T-cell (primary cell): ENCODE results near the gene SRMS. TPM values are rescaled to one million over a fixed set of nuclear protein-coding genes. Genes with fewer than 3 reads are reported as not detected.
"Not testable (repeated sequence)": the region's sequence is repeated elsewhere in the genome, so short reads cannot be mapped to it uniquely, and the experiment has no call there.

ENCODE experiments used
- ATAC-seq, 4 experiments: fragments of 200-7000 bp in 3 of 4; fragments of 150-1000 bp in 1 of 4; cut with Tn5 transposase; replicated peaks in 1 of 4; 1 replicate in 3 of 4; 2 replicates in 1 of 4; pipeline ENCODE4 v1.10.0; 2021; ENCODE audit warnings: moderate library complexity in 3 of 4, mild to moderate bottlenecking in 2 of 4, moderate number of reproducible peaks in 1 of 4
- CTCF ChIA-PET, 2 donors: fragments of 300-600 bp; sonication (Branson Sonifier 250); formaldehyde crosslinking; loops; one replicate each; lab custom pipeline; 2022; ENCODE audit warnings: antibody characterized with exemption in 2 of 2; lab: Charles Lee
- POLR2A ChIA-PET, 2 donors: fragments of 300-600 bp; sonication (Branson Sonifier 250); formaldehyde crosslinking; loops; one replicate each; lab custom pipeline; 2022; ENCODE audit warnings: antibody characterized with exemption in 2 of 2; lab: Charles Lee
- DNase-seq, 35 experiments: peaks; one replicate each; pipeline versions ENCODE4 v3.0.0 to v3.0.0-alpha.2; 2013 to 2023
- H3K27ac ChIP-seq: one replicate; pipeline ENCODE4 v1.5.1; 2013; ENCODE audit warnings: low read length
- H3K27me3 ChIP-seq, 2 experiments: replicated peaks in 1 of 2; 1 replicate in 1 of 2; 2 replicates in 1 of 2; pipeline versions ENCODE4 v1.6.1 to v1.7.0; 2013; ENCODE audit warnings: low read length in 1 of 2, mixed read lengths in 1 of 2; ENCODE audit not compliant: control insufficient read depth in 2 of 2, insufficient read depth in 2 of 2; ENCODE audit errors: extremely low read depth in 1 of 2
- H3K36me3 ChIP-seq, 2 donors: 1 replicate in 1 of 2; 2 replicates in 1 of 2; pipeline versions ENCODE4 v1.6.1 to v1.7.0; 2013; ENCODE audit warnings: low read length in 1 of 2; ENCODE audit not compliant: control insufficient read depth in 2 of 2, insufficient read depth in 1 of 2; ENCODE audit errors: extremely low read depth in 1 of 2
- H3K4me1 ChIP-seq, 2 experiments: 1 replicate in 1 of 2; 2 replicates in 1 of 2; pipeline versions ENCODE4 v1.6.1 to v1.7.0; 2013; ENCODE audit warnings: low read length in 2 of 2, mixed read lengths in 1 of 2; ENCODE audit not compliant: insufficient read depth in 2 of 2, control insufficient read depth in 1 of 2; ENCODE audit errors: extremely low read depth in 1 of 2
- H3K4me3 ChIP-seq, 2 donors: 1 replicate in 1 of 2; 2 replicates in 1 of 2; pipeline versions ENCODE4 v1.5.1 to v1.7.0; 2013; ENCODE audit warnings: mild to moderate bottlenecking in 2 of 2, low read length in 1 of 2, moderate library complexity in 1 of 2; ENCODE audit not compliant: control insufficient read depth in 1 of 2; ENCODE audit errors: extremely low read depth in 1 of 2
- H3K9me3 ChIP-seq: 2 replicates; pipeline ENCODE4 v1.7.0; 2013
- H3K27ac Mint-ChIP-seq, 2 donors: one replicate each; pipeline ENCODE4 v1.8.0; 2020 to 2021; ENCODE audit warnings: mild to moderate bottlenecking in 2 of 2, mixed read lengths in 2 of 2
- H3K27me3 Mint-ChIP-seq, 2 donors: one replicate each; pipeline ENCODE4 v1.8.0; 2021 to 2022; ENCODE audit warnings: mixed read lengths in 2 of 2
- H3K36me3 Mint-ChIP-seq: one replicate; pipeline ENCODE4 v1.8.0; 2021; ENCODE audit warnings: mixed read lengths
- H3K4me1 Mint-ChIP-seq, 3 donors: one replicate each; pipeline ENCODE4 v1.8.0; 2020 to 2022; ENCODE audit warnings: mixed read lengths in 3 of 3, mild to moderate bottlenecking in 1 of 3
- H3K4me3 Mint-ChIP-seq, 3 donors: one replicate each; pipeline ENCODE4 v1.8.0; 2020 to 2022; ENCODE audit warnings: mild to moderate bottlenecking in 3 of 3, mixed read lengths in 3 of 3, moderate library complexity in 3 of 3
- H3K9me3 Mint-ChIP-seq, 3 donors: one replicate each; pipeline ENCODE4 v1.8.0; 2020 to 2022; ENCODE audit warnings: mixed read lengths in 3 of 3
- WGBS: methylation state at CpG from one replicate; pipeline ENCODE4 v1.1.5; 2013; ENCODE audit warnings: missing lambda C conversion rate; ENCODE audit not compliant: insufficient coverage; 5-methylcytosine and 5-hydroxymethylcytosine counted together
- total RNA-seq, 35 experiments: library from RNA in 6 of 35; stranded (reverse) in 6 of 35; fragments of 120-200 nt in 1 of 35; gene quantifications; one replicate each; pipeline versions ENCODE4 v1.2.1 to v1.2.4 and lab custom pipeline; 2013 to 2026

Gene SRMS
- total RNA-seq, 5 donors from 2014 or later (not counting 1 experiment from before 2014, with no cell fraction given) = not detected

GRCh38 chr20:63571087-63571478 is 23.5 kb upstream of the SRMS start:
- H3K27me3 Mint-ChIP-seq, DNase-seq, ATAC-seq, H3K27ac Mint-ChIP-seq, H3K36me3 Mint-ChIP-seq, POLR2A ChIA-PET, H3K27ac ChIP-seq, H3K4me3 Mint-ChIP-seq, CTCF ChIA-PET, H3K9me3 ChIP-seq, H3K9me3 Mint-ChIP-seq, H3K4me3 ChIP-seq: not testable (repeated sequence)
- Histone ChIP-seq H3K4me1 (peaks cover 3 to 69% of the 10 kb centered on the region in 2 experiments), H3K36me3 (peaks cover 3 to 11% of the 10 kb centered on the region in 2 donors), H3K27me3 (peaks cover 0 to 36% of the 10 kb centered on the region in 2 experiments)
- peaks cover 15 to 30% (median 24%) of the 10 kb centered on the region in 3 donors for H3K4me1 Mint-ChIP-seq
- no CpG with 5 or more reads among the region's 11 CpGs for WGBS

- no peak overlapping the region for H3K27ac Mint-ChIP-seq
These were observed 22.9 kb upstream of the SRMS start for GRCh38 chr20:63570281-63571086.

GRCh38 chr20:63568986-63569949 is 21.7 kb upstream of the SRMS start:
- POLR2A ChIA-PET = no interaction called here
- 83% methylated on average over 43 of the region's 46 CpGs for WGBS
- peaks cover 3 to 62% of the 10 kb centered on the region in 2 experiments for H3K4me1 ChIP-seq

More at GRCh38 chr20:63570281-63571086, 22.9 kb upstream of the SRMS start:
- peaks cover 0 to 33% of the 10 kb centered on the region in 2 experiments for H3K27me3 ChIP-seq
- Mint-ChIP-seq H3K9me3 (no peaks in the 10 kb centered on the region), H3K4me3 (peak overlapping the region in 1 of 3 donors; percentile 73), H3K4me1 (peaks cover 15 to 30% (median 24%) of the 10 kb centered on the region in 3 donors), H3K27me3 (no peaks in the 10 kb centered on the region), H3K36me3 (peaks cover 3% of the 10 kb centered on the region)
- H3K36me3 ChIP-seq = peaks cover 5 to 13% of the 10 kb centered on the region in 2 donors
- ChIA-PET POLR2A (no interaction called here), CTCF (no interaction called here)
- ATAC-seq (no peak), DNase-seq (no peak)
- H3K4me1 ChIP-seq = peaks cover 3 to 69% of the 10 kb centered on the region in 2 experiments
- WGBS = 95% methylated on average over 27 of the region's 28 CpGs
- no peak overlapping the region for H3K4me3 ChIP-seq
- no peaks in the 10 kb centered on the region for H3K9me3 ChIP-seq
- H3K27ac ChIP-seq = no peak overlapping the region

GRCh38 chr20:63568170-63568981 is 20.8 kb upstream of the SRMS start:
- Mint-ChIP-seq H3K4me3 (peak overlapping the region; percentile 56 to 73 (median 69)), H3K27ac (peak overlapping the region; percentile 16 to 49), H3K4me1 (peaks cover 15 to 30% (median 23%) of the 10 kb centered on the region in 3 donors), H3K36me3 (peaks cover 7% of the 10 kb centered on the region), H3K27me3 (no peaks in the 10 kb centered on the region), H3K9me3 (no peaks in the 10 kb centered on the region)
- ChIA-PET CTCF (interaction anchor here in 1 of 2 donors (0.5 kb wide), 1 partner anchor 213 kb away, joined by 3 read pairs; no protein-coding TSS in a partner anchor), POLR2A (no interaction called here)
- DNase-seq (peak in 1 of 35 experiments; percentile 24), ATAC-seq (peak; percentile 27 to 49 (median 38))
- Histone ChIP-seq H3K36me3 (peaks cover 5 to 23% of the 10 kb centered on the region in 2 donors), H3K4me1 (peaks cover 3 to 56% of the 10 kb centered on the region in 2 experiments), H3K27me3 (peaks cover 0 to 21% of the 10 kb centered on the region in 2 experiments), H3K27ac (peak overlapping the region; percentile 29), H3K4me3 (peak overlapping the region; percentile 35 to 47), H3K9me3 (no peaks in the 10 kb centered on the region)
- WGBS = 23% methylated on average over 39 of the region's 43 CpGs

More at GRCh38 chr20:63568986-63569949, 21.7 kb upstream of the SRMS start:
- Mint-ChIP-seq H3K27ac (no peak overlapping the region), H3K4me3 (peak overlapping the region in 2 of 3 donors; percentile 31 to 73), H3K27me3 (no peaks in the 10 kb centered on the region), H3K4me1 (peaks cover 15 to 30% (median 23%) of the 10 kb centered on the region in 3 donors), H3K36me3 (peaks cover 7% of the 10 kb centered on the region), H3K9me3 (no peaks in the 10 kb centered on the region)
- no peak for DNase-seq
- peaks cover 5 to 22% of the 10 kb centered on the region in 2 donors for H3K36me3 ChIP-seq
- H3K4me3 ChIP-seq = peak overlapping the region in 1 of 2 donors; percentile 47
- peaks cover 0 to 23% of the 10 kb centered on the region in 2 experiments for H3K27me3 ChIP-seq
- ATAC-seq = no peak
- H3K27ac ChIP-seq = no peak overlapping the region
- CTCF ChIA-PET = interaction anchor here in 1 of 2 donors (0.5 kb wide), 1 partner anchor 212 kb away, joined by 3 read pairs; no protein-coding TSS in a partner anchor
- no peaks in the 10 kb centered on the region for H3K9me3 ChIP-seq

GRCh38 chr20:63567386-63568169 is 20.0 kb upstream of the SRMS start:
- Mint-ChIP-seq H3K36me3 (peaks cover 7% of the 10 kb centered on the region), H3K27ac (peak overlapping the region; percentile 16 to 49), H3K9me3 (no peaks in the 10 kb centered on the region), H3K4me1 (peaks cover 15 to 30% (median 23%) of the 10 kb centered on the region in 3 donors), H3K27me3 (no peaks in the 10 kb centered on the region), H3K4me3 (peak overlapping the region; percentile 56 to 73 (median 69))
- ChIA-PET POLR2A (no interaction called here), CTCF (no interaction called here)
- H3K4me1 ChIP-seq = peaks cover 3 to 48% of the 10 kb centered on the region in 2 experiments
- peaks cover 0 to 14% of the 10 kb centered on the region in 2 experiments for H3K27me3 ChIP-seq
- DNase-seq = peak in 32 of 35 experiments; percentile 18 to 70 (median 47)
- ATAC-seq = peak; percentile 51 to 67 (median 60)
- H3K36me3 ChIP-seq = peaks cover 3 to 26% of the 10 kb centered on the region in 2 donors
- WGBS = 27% methylated on average over 31 of the region's 37 CpGs
- peak overlapping the region; percentile 47 for H3K27ac ChIP-seq
- peak overlapping the region; percentile 35 to 47 for H3K4me3 ChIP-seq
- H3K9me3 ChIP-seq = no peaks in the 10 kb centered on the region
